SK-N-SH treated with all-trans-retinoic acid at 6 μM for 48 hours (cell line): Measurements from ENCODE around the gene PDGFRA.
"Not testable (repeated sequence)": the region's sequence is repeated elsewhere in the genome, so short reads cannot be mapped to it uniquely, and the experiment has no call there.

Experiments
- ATAC-seq: fragments of 200-7000 bp; cut with Tn5 transposase; 3 replicates; pipeline ENCODE4 v1.9.1; 2020; ENCODE audit warnings: mild to moderate bottlenecking, moderate library complexity
- BACH2 ChIP-seq: fragments of 250-450 bp; sonication (Bioruptor Pico); IDR thresholded peaks from 2 replicates; pipeline ENCODE4 v1.9.0; 2021; ENCODE audit warnings: mild to moderate bottlenecking, borderline replicate concordance
- CSDC2 ChIP-seq: fragments of 250-450 bp; sonication (Bioruptor Pico); IDR thresholded peaks from 2 replicates; pipeline ENCODE4 v1.5.0; 2020; ENCODE audit warnings: mild to moderate bottlenecking, moderate library complexity
- CSRNP3 ChIP-seq: fragments of 250-450 bp; sonication (Bioruptor Pico); IDR thresholded peaks from 2 replicates; pipeline ENCODE4 v1.5.1; 2021; ENCODE audit warnings: mild to moderate bottlenecking, moderate library complexity
- ESRRG ChIP-seq: fragments of 250-450 bp; sonication (Bioruptor Pico); IDR thresholded peaks from 2 replicates; pipeline ENCODE4 v1.6.1; 2021; ENCODE audit warnings: mild to moderate bottlenecking
- GLIS3 ChIP-seq: fragments of 250-450 bp; sonication (Bioruptor Pico); IDR thresholded peaks from 2 replicates; pipeline ENCODE4 v1.5.0; 2020; ENCODE audit warnings: mild to moderate bottlenecking, moderate library complexity
- ISL1 ChIP-seq: fragments of 250-450 bp; sonication (Bioruptor Pico); IDR thresholded peaks from 2 replicates; pipeline ENCODE4 v2.1.2; 2022; ENCODE audit warnings: mild to moderate bottlenecking, moderate library complexity
- OSR1 ChIP-seq: fragments of 250-450 bp; sonication (Bioruptor Pico); IDR thresholded peaks from 2 replicates; pipeline ENCODE4 v1.8.0; 2022; ENCODE audit warnings: moderate library complexity, mild to moderate bottlenecking, inconsistent platforms
- POU6F1 ChIP-seq: fragments of 250-450 bp; sonication (Bioruptor Pico); IDR thresholded peaks from 2 replicates; pipeline ENCODE4 v1.8.0; 2021; ENCODE audit warnings: low read depth, mild to moderate bottlenecking, moderate library complexity, borderline replicate concordance
- PPARA ChIP-seq: fragments of 250-450 bp; sonication (Bioruptor Pico); IDR thresholded peaks from 2 replicates; pipeline ENCODE4 v1.5.0; 2020; ENCODE audit warnings: mild to moderate bottlenecking, borderline replicate concordance
- RARB ChIP-seq: fragments of 250-450 bp; sonication (Bioruptor Pico); IDR thresholded peaks from 2 replicates; pipeline ENCODE4 v1.8.0; 2021; ENCODE audit warnings: mild to moderate bottlenecking, moderate library complexity
- SNAI2 ChIP-seq: fragments of 250-450 bp; sonication (Bioruptor Pico); IDR thresholded peaks from 2 replicates; pipeline ENCODE4 v1.5.0; 2020; ENCODE audit warnings: mild to moderate bottlenecking, moderate library complexity
- TCF4 ChIP-seq: fragments of 250-450 bp; sonication (Bioruptor Pico); IDR thresholded peaks from 2 replicates; pipeline ENCODE4 v1.8.0; 2021; ENCODE audit warnings: mild to moderate bottlenecking, moderate library complexity, borderline replicate concordance
- TOX ChIP-seq: fragments of 250-450 bp; sonication (Bioruptor Pico); IDR thresholded peaks from 2 replicates; pipeline ENCODE4 v1.8.0; 2021; ENCODE audit warnings: mild to moderate bottlenecking, moderate library complexity, borderline replicate concordance
- ZC3H10 ChIP-seq: fragments of 250-450 bp; sonication (Bioruptor Pico); IDR thresholded peaks from 2 replicates; pipeline ENCODE4 v1.5.1; 2021; ENCODE audit warnings: mild to moderate bottlenecking, moderate library complexity
- ZFP3 ChIP-seq: fragments of 250-450 bp; sonication (Bioruptor Pico); IDR thresholded peaks from 2 replicates; pipeline ENCODE4 v1.5.0; 2020; ENCODE audit warnings: mild to moderate bottlenecking, moderate library complexity
- ZFP30 ChIP-seq: fragments of 450-650 bp; formaldehyde crosslinking; IDR thresholded peaks from 2 replicates; pipeline ENCODE4 v1.5.0; 2022; ENCODE audit warnings: mild to moderate bottlenecking, moderate library complexity
- ZNF565 ChIP-seq: fragments of 450-650 bp; formaldehyde crosslinking; conservative IDR thresholded peaks from 2 replicates; pipeline ENCODE4 v1.5.0; 2020; ENCODE audit warnings: low read depth, mild to moderate bottlenecking, moderate library complexity
- ZNF70 ChIP-seq: fragments of 450-650 bp; formaldehyde crosslinking; IDR thresholded peaks from 2 replicates; pipeline ENCODE4 v1.5.0; 2020; ENCODE audit warnings: mild to moderate bottlenecking, moderate library complexity
- ZNF8 ChIP-seq: fragments of 450-650 bp; formaldehyde crosslinking; IDR thresholded peaks from 2 replicates; pipeline ENCODE4 v1.5.0; 2020; ENCODE audit warnings: mild to moderate bottlenecking, moderate library complexity
- TF ChIP-seq, protein P1 (sequence below): fragments of 250-450 bp; sonication (Bioruptor Pico); IDR thresholded peaks from 2 replicates; pipeline ENCODE4 v1.5.1; 2020; ENCODE audit warnings: low read depth, mild to moderate bottlenecking, moderate library complexity
- TF ChIP-seq, protein P2 (sequence below): fragments of 250-450 bp; sonication (Bioruptor Pico); IDR thresholded peaks from 2 replicates; pipeline ENCODE4 v1.5.0; 2020; ENCODE audit warnings: mild to moderate bottlenecking, moderate library complexity

PDGFRA gene

DNA sequence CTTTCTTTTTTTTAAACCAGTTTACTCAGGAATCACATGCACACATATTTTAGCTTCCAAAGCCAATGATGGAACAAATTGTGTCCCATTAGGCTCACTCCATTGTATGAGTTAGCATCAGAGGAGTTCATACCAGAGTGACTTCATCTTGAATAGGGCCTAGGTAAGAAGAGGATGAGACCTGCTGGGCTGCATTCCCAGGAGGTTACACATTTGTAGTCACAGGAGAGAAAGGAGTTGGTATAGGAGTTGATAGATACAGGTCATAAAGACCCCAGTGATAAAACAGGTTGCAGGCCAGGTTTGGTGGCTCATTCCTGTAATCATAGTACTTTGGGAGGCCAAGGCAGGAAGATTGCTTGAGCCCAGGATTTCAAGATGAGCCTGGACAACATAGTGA lies 9.3 kb downstream of the PDGFRA start:
- no peak for ATAC-seq
- no peak for TF ChIP-seq TOX (CRISPR knock-in tag)
- no peak for TF ChIP-seq GLIS3 (CRISPR knock-in tag)
- TF ChIP-seq OSR1 (CRISPR knock-in tag): no peak
- TF ChIP-seq ZNF565 (CRISPR knock-in tag): no peak
- TF ChIP-seq BACH2 (CRISPR knock-in tag): no peak
- TF ChIP-seq ZNF70: no peak
- TF ChIP-seq ZC3H10 (CRISPR knock-in tag): no peak
- no peak for TF ChIP-seq POU6F1
- TF ChIP-seq CSRNP3: no peak
- TF ChIP-seq ISL1 (CRISPR knock-in tag): no peak
- no peak for TF ChIP-seq SNAI2 (CRISPR knock-in tag)
- TF ChIP-seq RARB (CRISPR knock-in tag): no peak
- TF ChIP-seq, protein P1, sequence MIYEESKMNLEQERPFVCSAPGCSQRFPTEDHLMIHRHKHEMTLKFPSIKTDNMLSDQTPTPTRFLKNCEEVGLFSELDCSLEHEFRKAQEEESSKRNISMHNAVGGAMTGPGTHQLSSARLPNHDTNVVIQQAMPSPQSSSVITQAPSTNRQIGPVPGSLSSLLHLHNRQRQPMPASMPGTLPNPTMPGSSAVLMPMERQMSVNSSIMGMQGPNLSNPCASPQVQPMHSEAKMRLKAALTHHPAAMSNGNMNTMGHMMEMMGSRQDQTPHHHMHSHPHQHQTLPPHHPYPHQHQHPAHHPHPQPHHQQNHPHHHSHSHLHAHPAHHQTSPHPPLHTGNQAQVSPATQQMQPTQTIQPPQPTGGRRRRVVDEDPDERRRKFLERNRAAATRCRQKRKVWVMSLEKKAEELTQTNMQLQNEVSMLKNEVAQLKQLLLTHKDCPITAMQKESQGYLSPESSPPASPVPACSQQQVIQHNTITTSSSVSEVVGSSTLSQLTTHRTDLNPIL (CRISPR knock-in tag): no peak
- no peak for TF ChIP-seq PPARA
- TF ChIP-seq TCF4: no peak
- TF ChIP-seq, protein P2, sequence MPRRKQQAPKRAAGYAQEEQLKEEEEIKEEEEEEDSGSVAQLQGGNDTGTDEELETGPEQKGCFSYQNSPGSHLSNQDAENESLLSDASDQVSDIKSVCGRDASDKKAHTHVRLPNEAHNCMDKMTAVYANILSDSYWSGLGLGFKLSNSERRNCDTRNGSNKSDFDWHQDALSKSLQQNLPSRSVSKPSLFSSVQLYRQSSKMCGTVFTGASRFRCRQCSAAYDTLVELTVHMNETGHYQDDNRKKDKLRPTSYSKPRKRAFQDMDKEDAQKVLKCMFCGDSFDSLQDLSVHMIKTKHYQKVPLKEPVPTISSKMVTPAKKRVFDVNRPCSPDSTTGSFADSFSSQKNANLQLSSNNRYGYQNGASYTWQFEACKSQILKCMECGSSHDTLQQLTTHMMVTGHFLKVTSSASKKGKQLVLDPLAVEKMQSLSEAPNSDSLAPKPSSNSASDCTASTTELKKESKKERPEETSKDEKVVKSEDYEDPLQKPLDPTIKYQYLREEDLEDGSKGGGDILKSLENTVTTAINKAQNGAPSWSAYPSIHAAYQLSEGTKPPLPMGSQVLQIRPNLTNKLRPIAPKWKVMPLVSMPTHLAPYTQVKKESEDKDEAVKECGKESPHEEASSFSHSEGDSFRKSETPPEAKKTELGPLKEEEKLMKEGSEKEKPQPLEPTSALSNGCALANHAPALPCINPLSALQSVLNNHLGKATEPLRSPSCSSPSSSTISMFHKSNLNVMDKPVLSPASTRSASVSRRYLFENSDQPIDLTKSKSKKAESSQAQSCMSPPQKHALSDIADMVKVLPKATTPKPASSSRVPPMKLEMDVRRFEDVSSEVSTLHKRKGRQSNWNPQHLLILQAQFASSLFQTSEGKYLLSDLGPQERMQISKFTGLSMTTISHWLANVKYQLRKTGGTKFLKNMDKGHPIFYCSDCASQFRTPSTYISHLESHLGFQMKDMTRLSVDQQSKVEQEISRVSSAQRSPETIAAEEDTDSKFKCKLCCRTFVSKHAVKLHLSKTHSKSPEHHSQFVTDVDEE (CRISPR knock-in tag): no peak

DNA sequence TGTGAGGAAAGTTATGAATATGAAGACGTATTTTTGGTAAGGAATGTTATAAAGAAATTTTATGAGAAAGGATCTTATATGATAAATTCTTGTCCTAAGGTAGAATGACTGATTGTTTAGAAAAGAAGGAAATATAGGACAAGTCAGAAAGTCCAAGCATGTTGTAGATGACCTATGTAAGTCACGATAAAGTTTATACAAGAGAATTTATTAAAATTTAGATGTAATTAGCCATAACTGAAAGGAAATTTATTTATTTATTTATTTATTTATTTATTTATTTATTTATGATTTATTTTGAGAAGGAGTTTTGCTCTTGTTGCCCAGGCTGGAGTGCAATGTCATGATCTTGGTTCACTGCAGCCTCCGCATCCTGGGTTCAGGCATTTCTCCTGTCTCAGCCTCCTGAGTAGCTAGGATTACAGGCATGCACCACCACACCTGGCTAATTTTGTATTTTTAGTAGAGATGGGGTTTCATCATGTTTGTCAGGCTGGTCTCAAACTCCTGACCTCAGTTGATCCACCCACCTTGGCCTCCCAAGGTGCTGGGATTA lies 12.3 kb downstream of the PDGFRA start:
- ATAC-seq: not testable (repeated sequence)

DNA sequence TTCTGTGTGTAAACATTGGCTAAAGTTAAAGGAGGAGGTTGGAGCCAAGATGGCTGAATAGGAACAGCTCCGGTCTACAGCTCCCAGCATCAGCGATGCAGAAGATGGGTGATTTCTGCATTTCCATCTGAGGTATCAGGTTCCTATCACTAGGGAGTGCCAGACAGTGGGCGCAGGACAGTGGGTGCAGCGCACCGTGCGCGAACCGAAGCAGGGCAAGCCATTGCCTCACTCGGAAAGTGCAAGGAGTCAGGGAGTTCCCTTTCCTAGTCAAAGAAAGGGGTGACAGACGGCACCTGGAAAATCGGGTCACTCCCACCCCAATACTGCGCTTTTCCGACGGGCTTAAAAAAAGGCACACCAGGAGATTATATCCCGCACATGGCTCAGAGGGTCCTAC lies 14.4 kb downstream of the PDGFRA start:
- ATAC-seq: not testable (repeated sequence)

DNA sequence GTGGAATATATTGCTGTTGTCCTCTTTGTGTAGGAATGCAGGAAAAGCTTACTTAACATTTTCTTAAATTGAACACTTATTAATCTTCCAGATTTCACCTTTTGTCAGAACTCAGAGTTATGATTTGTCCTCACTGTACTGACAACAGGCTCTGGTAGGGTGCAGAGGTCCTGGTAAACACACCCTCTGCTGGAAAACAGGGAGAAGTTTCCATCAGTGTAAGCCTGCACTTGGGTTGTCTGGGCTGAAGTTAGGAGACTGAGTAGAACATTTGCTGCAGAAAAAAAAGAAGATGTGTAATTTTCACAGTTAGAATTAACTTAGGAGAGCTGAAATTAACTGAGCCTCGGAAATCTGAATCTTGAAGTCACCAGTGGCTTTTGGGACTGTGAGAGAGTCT lies 23.2 kb downstream of the PDGFRA start:
- ATAC-seq: not testable (repeated sequence)

DNA sequence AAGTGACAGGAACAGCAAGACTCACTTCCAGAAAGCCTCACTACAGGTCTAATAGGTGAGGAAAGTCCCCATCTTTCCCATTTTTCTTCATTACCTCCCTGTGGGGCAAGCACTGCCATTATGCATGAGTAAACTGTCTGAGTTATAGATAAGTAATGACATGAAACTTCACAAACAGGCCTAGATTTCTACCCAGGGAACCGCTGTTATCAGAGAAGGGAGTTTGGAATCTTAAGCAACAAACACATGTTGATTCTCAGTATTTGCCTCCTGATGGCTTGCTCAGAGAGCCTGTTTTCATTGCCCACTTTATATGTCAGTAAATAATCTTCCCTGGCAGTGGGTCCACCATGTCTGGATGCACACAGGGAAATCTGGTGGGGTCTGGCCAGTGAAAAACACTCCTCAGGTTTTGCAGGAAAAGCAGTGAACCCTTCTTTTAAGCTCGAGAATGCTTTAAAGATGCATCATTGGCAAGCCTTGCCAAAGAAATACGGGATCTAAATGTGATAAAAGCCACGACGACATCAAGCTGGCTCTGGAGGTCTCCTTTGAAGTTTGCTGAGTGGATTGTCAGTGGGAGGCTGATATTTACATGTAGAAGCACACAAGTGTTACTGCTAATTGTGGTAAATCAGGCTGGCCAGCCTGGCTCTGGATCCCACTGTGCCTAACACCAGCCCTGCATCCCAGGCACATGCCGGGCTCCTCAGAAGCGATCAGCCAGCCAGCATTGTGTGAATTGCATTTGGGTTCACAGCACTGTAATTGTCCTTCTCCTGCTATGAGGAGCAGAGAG lies 25.2 kb downstream of the PDGFRA start:
- peak; percentile 34 for ATAC-seq
- TF ChIP-seq ZFP30 (CRISPR knock-in tag): no peak
- TF ChIP-seq CSDC2 (CRISPR knock-in tag): no peak
- TF ChIP-seq TOX (CRISPR knock-in tag): no peak
- no peak for TF ChIP-seq SNAI2 (CRISPR knock-in tag)

DNA sequence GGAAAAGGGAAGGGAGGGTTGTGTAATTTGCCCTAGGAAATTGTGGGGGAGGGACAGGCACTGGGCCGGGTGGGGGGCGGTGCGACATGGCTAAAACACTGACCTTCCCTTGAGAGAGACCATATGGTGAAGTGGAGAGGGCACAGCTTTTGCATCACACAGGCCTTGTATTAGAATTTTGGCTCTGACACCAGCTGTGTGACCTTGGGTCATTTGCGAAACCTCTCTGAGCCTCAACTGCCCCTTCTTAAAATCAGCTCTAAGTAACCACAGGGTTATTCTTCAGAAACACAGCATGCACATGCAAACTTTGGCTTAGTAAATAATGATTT lies 25.8 kb downstream of the PDGFRA start:
- no peak for TF ChIP-seq ZNF565 (CRISPR knock-in tag)
- no peak for TF ChIP-seq POU6F1
- TF ChIP-seq TOX (CRISPR knock-in tag): no peak
- TF ChIP-seq ZNF70: no peak
- TF ChIP-seq PPARA: no peak
- TF ChIP-seq ZNF8: no peak
- no peak for TF ChIP-seq CSDC2 (CRISPR knock-in tag)
- no peak for TF ChIP-seq OSR1 (CRISPR knock-in tag)
- no peak for TF ChIP-seq ZFP30 (CRISPR knock-in tag)
- no peak for TF ChIP-seq BACH2 (CRISPR knock-in tag)
- TF ChIP-seq SNAI2 (CRISPR knock-in tag): no peak
- TF ChIP-seq, protein P1 (CRISPR knock-in tag): no peak
- no peak for TF ChIP-seq ZFP3 (CRISPR knock-in tag)
- TF ChIP-seq ISL1 (CRISPR knock-in tag): no peak
- TF ChIP-seq ESRRG (CRISPR knock-in tag): no peak

More for the DNA sequence above, 25.8 kb downstream of the PDGFRA start:
- no peak for ATAC-seq
